GM18873 (cell line): ENCODE data around the gene NTMT2.
"Not testable (repeated sequence)": the region's sequence is repeated elsewhere in the genome, so short reads cannot be mapped to it uniquely, and the experiment has no call there.

Source experiments
- ATAC-seq: cut with Tn5 transposase; IDR thresholded peaks from one replicate; pipeline ENCODE4 v1.9.1; 2021; ENCODE audit warnings: mild to moderate bottlenecking, moderate library complexity, moderate number of reproducible peaks; ENCODE audit not compliant: unreplicated experiment, low FRiP score

NTMT2 gene

GRCh38 chr1:170155055-170155454 lies 9.3 kb downstream of the NTMT2 start:
- ATAC-seq = no peak

- no peak for ATAC-seq
Observed at GRCh38 chr1:170156594-170156993, 10.8 kb downstream of the NTMT2 start.

- no peak for ATAC-seq
Observed at GRCh38 chr1:170157820-170158219, 12.1 kb downstream of the NTMT2 start.

DNA sequence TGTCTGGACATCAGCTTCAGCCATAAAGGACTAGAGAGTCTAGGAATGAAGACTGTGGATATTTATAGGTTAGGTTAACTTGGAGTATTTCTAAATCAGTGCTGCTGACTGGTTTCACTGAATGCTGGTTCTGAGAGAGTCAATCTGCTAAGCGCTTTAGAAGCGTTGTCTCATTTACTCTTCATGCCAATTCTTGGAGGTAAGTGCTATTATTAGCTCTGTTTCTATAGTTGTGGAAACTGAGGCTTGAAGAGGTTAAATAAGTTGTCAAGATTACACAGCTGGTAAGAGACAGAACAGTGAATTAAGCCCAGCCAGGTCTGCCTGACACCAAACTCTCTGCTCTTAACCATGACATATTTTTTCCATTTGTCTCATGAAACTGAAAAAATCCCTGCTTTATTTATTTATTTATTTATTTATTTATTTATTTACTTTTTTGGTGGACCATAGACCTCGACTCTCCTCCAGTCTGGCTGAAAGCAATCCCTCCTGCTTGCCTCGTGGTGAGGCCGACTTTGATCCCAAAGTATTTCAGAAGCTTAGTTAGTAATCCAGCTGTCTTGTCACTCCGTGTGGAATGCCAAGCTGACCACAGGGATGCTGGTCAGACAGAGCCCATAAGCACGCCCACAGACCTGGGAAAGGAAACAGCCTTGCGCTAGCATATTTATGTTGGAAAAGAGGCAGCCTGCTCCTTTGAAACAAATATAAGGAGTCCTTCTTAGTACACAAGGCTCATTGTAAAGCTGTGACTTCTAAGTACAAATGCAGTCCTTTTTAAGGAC lies 16.9 kb downstream of the NTMT2 start:
- no peak for ATAC-seq

DNA sequence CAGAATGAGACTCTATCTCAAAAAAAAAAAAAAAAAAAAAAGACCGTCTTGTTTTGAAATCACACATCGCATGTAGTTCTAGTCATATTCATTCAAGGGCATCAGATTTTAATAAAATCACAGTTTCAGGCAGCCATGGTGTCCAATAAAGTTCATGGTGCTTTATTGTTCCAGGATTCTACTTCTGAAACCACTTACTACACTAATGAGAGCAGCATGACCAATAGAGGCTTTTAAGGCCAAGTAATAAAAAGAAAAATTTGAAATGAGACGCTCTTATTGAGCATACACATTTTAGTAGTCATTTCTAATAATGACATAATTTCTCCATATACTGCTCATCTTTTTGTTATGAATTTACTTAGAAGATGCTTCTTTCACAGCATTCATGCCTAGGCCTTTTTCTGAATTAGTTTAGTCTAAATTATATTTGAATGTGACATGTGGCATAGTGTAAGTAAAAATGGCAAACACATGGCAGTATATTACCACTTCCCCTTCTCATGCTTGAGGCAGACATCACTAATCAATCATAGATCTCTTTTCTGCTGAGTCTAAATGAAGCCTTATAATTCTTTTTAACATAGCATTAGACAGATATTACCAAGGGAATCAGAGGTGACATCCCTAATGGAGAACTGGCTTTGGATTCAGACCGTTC lies 18.5 kb downstream of the NTMT2 start:
- no peak for ATAC-seq

DNA sequence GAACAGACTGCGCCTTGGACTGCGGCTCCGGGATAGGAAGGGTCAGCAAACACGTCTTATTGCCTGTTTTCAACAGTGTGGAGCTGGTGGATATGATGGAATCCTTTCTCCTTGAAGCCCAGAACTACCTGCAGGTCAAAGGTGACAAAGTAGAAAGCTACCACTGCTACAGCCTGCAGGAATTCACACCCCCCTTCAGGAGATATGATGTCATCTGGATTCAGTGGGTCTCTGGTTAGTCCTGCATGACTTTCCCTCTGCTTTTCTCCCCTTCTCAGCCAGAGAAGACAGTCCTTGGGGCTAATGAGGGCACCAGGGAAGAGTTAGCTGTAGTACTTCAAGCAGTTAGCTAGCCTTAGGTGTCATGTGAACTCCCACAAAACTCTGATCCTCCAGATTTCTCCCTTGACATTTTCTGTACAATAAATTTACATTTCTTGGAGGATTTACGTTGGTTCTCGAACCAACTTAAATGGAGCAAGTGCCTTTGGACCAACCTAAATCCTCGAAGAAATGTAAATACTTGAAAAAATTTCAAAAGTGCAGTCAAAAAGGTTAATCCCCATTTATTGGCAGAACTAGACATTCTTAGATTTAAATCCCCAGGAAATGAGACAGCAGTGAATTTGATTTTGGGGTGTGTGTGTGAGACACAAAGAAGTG lies 20.9 kb downstream of the NTMT2 start:
- no peak for ATAC-seq

GRCh38 chr1:170168265-170168664 lies 22.5 kb downstream of the NTMT2 start:
- no peak for ATAC-seq

DNA sequence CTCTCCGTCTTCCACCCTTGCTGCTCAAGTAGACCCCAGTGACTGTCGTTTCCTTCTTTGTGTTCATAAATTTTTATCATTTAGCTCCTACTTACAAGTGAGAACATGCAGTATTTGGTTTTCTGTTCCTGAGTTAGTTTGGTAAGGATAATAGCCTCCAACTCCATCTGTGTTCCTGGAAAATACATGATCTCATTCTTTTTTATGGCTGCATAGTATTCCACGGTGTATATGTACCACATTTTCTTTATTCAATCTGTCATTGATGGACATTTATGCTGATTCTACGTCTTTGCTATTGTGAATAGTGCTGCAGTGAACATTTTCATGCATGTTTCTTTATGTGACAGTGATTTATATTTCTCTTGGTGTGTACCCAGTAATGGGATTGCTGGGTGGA lies 24.8 kb downstream of the NTMT2 start:
- ATAC-seq = not testable (repeated sequence)

- no peak for ATAC-seq
Observed at GRCh38 chr1:170174395-170174794, 28.6 kb downstream of the NTMT2 start.

GRCh38 chr1:170175041-170175440 lies 29.3 kb downstream of the NTMT2 start:
- ATAC-seq = no peak

DNA sequence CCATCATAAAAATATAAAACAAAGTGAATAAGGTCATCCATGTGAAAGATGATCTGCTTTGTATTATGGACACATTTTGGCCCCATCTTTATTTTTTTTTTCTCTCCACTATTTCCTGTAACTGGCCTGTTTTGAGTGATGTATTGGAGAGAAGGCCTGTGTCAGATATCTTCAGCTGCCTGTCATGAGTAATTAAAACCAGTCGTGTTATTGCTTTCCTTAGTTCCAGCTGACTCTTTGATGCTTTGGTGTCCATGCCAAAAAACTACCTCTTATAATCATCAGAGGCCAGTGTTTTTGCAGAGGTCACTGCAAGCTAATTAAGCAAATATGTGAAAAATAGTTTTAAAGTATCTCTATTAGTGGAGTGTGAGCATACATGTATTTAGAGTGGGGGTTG lies 29.7 kb downstream of the NTMT2 start:
- ATAC-seq = no peak

DNA sequence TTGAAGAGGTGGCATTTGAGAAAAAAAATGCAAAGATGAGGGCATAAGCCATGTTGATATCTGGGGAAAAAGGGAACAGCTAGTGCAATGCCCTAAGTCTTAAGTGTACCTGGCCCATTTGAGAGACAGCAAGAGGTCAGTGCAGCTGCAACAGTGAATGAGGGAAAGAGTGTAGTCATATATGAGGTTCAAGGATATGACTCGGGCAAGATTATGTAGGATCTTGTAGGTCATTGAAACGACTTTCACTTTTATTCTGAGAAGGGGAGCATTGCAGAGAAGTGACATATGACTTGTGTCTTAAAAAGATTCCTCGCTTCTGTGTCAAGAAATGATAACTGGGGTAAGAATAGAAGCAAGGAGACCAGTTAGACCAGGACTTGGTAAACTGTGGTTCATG lies 31.0 kb downstream of the NTMT2 start:
- no peak for ATAC-seq

DNA sequence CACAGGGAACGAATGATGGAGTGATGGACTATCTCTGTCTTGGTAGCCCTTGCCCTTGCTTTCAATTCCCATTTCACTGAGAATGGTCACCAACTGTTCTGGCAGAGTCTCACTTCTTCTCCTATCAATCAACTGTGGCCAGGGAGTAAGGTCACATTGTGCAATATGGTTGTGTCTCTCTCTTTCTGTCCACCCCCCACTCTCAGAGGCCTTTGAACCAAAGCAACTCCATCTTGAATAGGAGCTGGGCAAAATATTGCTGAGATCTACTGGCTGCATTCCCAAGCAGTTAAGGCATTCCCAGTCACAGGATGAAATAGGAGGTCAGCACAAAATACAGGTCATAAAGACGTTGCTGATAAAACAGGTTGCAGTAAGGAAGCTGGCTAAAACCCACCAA lies 36.7 kb downstream of the NTMT2 start:
- no peak for ATAC-seq

GRCh38 chr1:170192546-170192945 lies 46.8 kb downstream of the NTMT2 start:
- no peak for ATAC-seq

DNA sequence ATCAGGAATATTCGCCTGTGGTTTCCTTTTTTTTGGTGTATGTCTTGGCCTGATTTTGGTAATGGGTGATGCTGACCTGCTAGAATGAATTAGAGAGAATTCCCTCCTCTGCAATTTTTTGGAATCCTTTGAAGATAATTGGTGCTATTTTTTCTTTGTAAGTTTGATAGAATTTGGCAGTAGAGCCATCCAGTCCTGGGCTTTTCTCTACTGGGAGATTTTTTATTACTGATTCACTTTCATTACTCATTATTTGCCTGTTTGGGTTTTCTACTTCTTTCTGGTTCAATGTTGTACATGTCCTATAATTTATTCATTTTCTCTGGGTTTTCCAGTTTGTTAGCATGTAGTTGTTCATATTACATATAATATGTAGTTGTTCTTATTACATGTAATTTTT lies 48.7 kb downstream of the NTMT2 start:
- ATAC-seq = no peak

- no peak for ATAC-seq
Observed at GRCh38 chr1:170196490-170197236, 50.9 kb downstream of the NTMT2 start.

- ATAC-seq = no peak
Observed at GRCh38 chr1:170198090-170198489, 52.3 kb downstream of the NTMT2 start.

- ATAC-seq = no peak
Observed at GRCh38 chr1:170198584-170198983, 52.8 kb downstream of the NTMT2 start.

GRCh38 chr1:170200161-170200560 lies 54.4 kb downstream of the NTMT2 start:
- ATAC-seq = no peak

GRCh38 chr1:170200621-170201397 lies 55.0 kb downstream of the NTMT2 start:
- no peak for ATAC-seq
